Measurements from ENCODE around the gene PTPRM.

- TF ChIP-seq POLR2AphosphoS5 (IDR thresholded peaks at IDR 0.05) (no peak), CTCF (IDR thresholded peaks at IDR 0.05) (no peak)
Measured at GRCh38 chr18:8443505-8443904, 876.4 kb downstream of the PTPRM start.

Data from gastroesophageal sphincter (tissue), 3 donors.